Stomach (tissue), 4 donors: ENCODE results near the gene RBM48.

Source experiments
- POLR2A ChIP-seq, 4 donors: fragments of 450-650 bp; IDR thresholded peaks; one replicate each; pipeline ENCODE4 v1.6.1; 2016; ENCODE audit warnings: antibody characterized with exemption in 4 of 4, control low read depth in 2 of 4, mild to moderate bottlenecking in 1 of 4, moderate library complexity in 1 of 4
- TF ChIP-seq, protein P1 (sequence below), 7 experiments: fragments of 450-650 bp in 4 of 7; fragments of 200-600 bp in 3 of 7; sonication (generic) in 3 of 7; IDR thresholded peaks; one replicate each; pipeline ENCODE4 v1.5.1; 2016 to 2019; ENCODE audit warnings: antibody characterized with exemption in 7 of 7, control low read depth in 2 of 7, mild to moderate bottlenecking in 1 of 7

DNA sequence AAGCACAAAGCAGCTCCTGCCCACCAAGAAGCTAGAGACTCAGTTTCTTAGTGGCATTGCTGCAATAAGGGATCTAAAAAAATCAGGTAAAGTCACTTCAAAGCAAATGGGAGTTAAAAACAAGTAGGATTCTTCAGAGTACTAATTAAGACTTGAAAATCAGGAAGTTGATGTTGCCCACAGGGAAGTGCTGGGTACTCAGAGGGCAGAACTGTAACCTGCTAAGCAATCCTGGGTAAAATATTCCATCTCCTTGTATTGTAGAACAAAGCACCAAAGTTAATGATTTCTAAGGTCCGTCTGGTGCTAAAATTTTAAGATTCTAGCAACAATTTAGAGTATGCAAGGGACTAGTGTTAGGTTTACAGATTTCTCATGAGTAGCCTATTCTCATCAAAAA is 8.6 kb upstream of the RBM48 start:
- TF ChIP-seq, protein P1, sequence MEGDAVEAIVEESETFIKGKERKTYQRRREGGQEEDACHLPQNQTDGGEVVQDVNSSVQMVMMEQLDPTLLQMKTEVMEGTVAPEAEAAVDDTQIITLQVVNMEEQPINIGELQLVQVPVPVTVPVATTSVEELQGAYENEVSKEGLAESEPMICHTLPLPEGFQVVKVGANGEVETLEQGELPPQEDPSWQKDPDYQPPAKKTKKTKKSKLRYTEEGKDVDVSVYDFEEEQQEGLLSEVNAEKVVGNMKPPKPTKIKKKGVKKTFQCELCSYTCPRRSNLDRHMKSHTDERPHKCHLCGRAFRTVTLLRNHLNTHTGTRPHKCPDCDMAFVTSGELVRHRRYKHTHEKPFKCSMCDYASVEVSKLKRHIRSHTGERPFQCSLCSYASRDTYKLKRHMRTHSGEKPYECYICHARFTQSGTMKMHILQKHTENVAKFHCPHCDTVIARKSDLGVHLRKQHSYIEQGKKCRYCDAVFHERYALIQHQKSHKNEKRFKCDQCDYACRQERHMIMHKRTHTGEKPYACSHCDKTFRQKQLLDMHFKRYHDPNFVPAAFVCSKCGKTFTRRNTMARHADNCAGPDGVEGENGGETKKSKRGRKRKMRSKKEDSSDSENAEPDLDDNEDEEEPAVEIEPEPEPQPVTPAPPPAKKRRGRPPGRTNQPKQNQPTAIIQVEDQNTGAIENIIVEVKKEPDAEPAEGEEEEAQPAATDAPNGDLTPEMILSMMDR (IDR thresholded peaks at IDR 0.05) = no peak
- TF ChIP-seq POLR2A (IDR thresholded peaks at IDR 0.05) = no peak
